K562 treated with DMSO at 1 percent for 12 hours (cell line): ENCODE data around the gene CSTA. TPM values are rescaled to one million over a fixed set of nuclear protein-coding genes. Genes with fewer than 3 reads are reported as not detected.

Experiments used
- total RNA-seq: library from RNA; unstranded; fragments of 300-600 nt; gene quantifications from 2 replicates; pipeline ENCODE4 v1.2.3, GENCODE V29; 2022; ENCODE audit not compliant: insufficient read depth

CSTA gene, protein sequence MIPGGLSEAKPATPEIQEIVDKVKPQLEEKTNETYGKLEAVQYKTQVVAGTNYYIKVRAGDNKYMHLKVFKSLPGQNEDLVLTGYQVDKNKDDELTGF
- total RNA-seq = 7.8 and 8.8 TPM in 2 replicates

DNA sequence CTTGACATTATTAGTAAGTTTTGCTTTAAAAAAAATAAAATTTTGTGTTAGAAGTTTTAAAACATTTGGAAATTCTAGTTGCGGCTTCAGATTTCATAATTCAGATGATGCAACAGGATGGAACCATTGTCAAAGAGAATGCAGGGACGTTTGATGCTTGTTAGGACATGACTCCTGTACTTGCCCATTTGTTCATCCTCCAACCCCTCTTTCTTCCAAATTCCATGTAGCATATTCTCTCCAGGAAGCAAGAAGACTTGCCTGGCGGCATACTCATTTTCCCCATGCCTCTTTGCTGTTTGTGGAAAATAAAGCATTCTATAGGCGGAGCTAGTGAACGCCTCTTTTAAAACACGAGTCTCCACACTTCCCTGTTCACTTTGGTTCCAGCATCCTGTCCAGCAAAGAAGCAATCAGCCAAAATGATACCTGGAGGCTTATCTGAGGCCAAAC lies at the start of gene CSTA:
TSS of gene CSTA (plus strand) at position 378 of the 453 bp plus-strand sequence. CDS start at position 423, 45 bp downstream.

DNA sequence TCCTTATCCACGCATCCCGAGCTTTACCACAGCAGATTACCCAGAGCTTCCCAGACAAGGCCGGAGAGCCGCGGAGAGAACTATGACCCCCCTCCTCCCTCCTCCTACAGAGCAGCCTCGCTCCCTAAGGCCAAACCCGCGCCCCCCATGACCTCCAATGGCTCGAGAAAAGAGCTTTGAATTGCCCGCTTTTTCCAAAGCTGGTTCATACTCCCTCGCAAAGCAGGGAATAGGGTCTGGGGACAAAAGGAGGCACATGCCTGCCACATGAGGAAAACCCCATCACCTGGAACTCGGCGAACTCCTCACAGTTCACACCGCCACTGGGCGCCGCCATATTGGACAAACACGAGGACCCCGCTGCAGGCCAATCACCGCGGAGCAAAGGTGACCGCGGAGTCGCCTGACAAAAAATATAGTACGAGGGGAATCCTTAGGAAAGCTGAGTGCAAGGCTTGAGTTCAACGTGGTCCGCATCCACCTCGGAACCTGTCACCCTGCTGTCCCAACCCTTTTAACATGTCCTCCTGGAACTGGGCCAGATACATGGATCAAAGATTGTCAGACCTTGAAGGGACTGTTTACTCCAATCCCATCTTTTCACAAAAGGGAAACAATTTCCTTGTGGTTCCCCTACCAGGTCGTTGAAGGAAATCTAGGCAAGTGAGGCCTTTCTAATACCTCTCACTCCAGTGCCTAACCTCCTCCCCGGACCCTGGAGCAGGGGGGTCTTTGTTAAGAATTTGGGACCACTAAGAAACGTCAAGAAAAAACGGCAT lies 58.0 kb downstream of the CSTA start, which contains the start of gene MIX23:
TSS of gene MIX23 (minus strand) at position 344 of the 779 bp plus-strand sequence. CDS start at position 337, 7 bp downstream.

DNA sequence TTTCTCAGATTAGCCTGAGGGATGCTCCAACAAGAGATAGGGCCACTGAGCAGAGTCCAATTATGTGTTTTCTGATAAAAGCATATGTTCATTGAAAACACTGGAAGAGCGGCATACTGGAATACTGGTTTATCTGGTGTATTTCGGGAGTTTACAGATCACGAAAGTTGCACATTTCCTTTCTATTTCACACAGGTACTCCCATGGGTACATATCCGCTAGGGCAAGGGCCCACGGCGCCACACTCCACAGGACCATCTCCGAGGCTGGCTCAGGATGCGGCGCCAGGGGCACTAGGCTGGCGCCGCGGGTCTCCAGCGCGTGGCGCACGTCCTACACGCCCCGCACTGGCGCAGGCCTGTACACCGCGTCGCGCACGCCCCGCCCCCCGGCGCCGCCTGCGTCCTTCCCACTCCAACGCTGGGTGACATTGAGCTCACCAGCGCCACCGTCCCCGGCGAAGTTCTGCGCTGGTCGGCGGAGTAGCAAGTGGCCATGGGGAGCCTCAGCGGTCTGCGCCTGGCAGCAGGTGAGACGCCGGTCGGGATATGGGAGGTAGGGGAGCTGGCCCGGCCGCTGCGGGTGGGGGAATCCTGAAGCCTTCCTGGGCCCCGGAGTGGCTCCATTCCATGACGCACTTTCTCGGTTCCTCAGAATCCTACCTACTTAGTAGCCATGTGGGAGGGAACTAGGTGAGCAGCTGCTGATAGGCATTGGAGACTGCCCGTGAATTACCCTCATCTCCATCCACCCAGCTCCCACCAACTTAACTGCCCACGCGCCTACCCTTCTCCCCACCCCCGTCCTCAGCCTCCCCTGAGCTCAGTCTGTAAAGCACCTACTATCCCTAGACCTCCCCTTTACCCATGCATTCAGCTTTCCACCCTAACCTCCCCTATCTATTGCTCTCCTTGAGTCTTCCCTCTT lies 59.0 kb downstream of the CSTA start, which contains the start of gene FAM162A:
TSS of gene FAM162A (plus strand) at position 412 of the 927 bp plus-strand sequence. CDS start at position 496, 84 bp downstream.

Other genes starting within 250 kb of the CSTA start
- gene CASR, start 141.6 kb upstream of the CSTA start, total RNA-seq = not detected in 2 replicates
- gene MIX23, start 58.0 kb downstream of the CSTA start, total RNA-seq = 12.4 and 24.3 TPM in 2 replicates
- 9.9 and 23.0 TPM in 2 replicates for gene FAM162A, start 58.9 kb downstream of the CSTA start, total RNA-seq
- 0.96 and 3.2 TPM in 2 replicates for gene WDR5B, start 90.8 kb downstream of the CSTA start, total RNA-seq
- gene KPNA1, start 189.7 kb downstream of the CSTA start, total RNA-seq = 5.8 and 20.9 TPM in 2 replicates
- 4.0 and 7.8 TPM in 2 replicates for gene PARP9, start 239.1 kb downstream of the CSTA start, total RNA-seq
- 2.3 and 11.3 TPM in 2 replicates for gene DTX3L, start 239.1 kb downstream of the CSTA start, total RNA-seq